LNCAP (cell line): ENCODE data around the gene VPS8.

Source experiments
- TF ChIP-seq, protein P1 (sequence below): fragments of 450-650 bp; IDR thresholded peaks from 2 replicates; pipeline ENCODE4 v1.5.1; 2017; ENCODE audit warnings: mild to moderate bottlenecking

The VPS8 gene

DNA sequence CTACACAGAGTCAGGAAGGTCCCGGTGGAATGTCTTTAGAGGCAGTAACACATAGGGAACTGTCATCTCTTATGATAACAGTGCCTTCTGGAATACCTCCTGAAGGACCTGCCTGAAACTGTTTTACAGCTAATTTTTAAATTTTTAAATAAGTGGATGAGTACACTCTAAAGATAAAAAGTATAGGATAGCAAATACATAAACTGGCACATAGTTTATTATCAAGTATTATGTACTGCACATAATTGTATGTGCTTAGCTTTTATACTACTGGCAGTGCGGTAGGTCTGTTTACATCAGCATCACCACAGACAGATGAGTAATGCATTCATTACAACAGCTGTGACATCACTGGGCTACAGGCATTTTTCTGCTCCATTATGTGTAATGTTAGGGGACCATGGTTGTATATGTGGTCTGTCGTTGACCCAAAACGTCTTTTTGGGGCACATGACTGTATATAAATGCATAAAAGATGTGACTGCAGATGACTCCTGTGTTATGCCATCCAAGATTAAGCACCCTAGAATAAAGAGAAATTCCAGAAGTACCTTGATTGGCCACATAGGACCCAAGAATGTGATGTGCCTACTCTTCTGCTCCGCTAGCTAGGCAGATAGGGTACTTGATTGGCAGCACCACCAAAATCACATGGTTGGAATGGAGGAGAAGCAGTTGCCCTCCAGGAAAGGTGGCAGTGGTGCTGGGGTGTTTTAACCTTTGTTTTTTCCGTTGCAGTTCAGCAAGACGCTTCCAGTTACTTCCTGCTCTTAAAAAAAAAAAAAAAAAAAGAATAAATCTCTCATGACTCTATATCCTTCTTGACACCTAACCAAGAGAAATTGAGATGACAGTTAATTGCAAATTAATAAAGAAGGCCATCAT is 3.3 kb downstream of the VPS8 start:
- TF ChIP-seq, protein P1, sequence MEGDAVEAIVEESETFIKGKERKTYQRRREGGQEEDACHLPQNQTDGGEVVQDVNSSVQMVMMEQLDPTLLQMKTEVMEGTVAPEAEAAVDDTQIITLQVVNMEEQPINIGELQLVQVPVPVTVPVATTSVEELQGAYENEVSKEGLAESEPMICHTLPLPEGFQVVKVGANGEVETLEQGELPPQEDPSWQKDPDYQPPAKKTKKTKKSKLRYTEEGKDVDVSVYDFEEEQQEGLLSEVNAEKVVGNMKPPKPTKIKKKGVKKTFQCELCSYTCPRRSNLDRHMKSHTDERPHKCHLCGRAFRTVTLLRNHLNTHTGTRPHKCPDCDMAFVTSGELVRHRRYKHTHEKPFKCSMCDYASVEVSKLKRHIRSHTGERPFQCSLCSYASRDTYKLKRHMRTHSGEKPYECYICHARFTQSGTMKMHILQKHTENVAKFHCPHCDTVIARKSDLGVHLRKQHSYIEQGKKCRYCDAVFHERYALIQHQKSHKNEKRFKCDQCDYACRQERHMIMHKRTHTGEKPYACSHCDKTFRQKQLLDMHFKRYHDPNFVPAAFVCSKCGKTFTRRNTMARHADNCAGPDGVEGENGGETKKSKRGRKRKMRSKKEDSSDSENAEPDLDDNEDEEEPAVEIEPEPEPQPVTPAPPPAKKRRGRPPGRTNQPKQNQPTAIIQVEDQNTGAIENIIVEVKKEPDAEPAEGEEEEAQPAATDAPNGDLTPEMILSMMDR: no peak

DNA sequence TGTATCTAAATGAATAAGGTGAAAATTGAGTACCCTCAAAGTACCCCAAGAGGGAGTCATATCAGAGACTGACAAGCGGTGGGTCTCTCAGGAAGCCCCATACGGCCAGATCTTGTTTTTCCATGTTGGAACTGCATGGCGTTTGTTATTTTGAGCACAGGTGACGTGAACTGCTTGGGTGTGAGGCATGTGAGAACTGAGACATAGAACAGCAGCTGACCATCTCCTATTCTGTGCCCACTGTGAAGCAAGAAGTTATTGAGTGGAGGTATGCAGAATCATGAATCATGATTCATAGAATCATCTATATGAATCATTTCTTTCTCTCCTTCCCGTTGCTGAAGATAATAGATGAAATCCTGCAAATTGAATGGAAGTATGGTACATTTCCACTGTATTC is 4.6 kb downstream of the VPS8 start:
- TF ChIP-seq, protein P1: no peak

DNA sequence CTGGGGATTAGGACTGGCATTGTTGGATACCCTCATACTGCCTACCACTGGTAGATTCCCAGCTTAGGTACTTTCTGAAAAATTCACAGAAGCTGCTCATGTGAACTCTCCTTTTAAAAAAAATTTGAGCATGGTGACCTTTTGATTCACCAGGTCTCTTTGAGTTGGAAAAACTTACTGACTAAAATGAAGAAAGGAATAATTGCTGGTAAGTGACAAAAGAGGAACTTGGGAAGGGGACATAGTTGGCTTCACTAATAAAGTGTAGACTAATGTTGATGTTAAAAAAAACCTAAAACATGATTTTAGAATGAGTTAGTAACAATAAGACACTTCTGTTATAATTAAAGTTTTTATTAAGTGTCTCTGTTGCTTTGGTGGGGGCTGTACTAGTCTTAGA is 8.6 kb downstream of the VPS8 start:
- TF ChIP-seq, protein P1: no peak

DNA sequence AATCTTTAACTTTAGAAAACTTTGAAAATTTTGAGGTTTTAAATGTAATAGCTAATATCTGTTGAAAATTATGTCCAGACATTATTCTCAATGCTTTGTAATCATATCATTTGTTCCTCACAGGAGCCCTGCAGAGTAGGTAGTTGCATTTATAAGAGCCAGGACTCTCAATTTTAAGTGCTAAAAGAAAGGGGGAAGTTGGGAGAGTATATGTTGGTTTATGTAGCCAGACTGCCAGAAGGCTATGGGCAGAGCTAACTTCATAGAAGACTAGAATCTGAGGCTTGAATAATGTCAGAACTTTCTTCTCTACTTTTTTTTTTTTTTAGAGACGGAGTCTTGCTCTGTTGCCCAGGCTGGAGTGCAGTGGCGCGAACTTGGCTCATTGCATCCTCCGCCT is 9.1 kb downstream of the VPS8 start:
- TF ChIP-seq, protein P1: no peak

DNA sequence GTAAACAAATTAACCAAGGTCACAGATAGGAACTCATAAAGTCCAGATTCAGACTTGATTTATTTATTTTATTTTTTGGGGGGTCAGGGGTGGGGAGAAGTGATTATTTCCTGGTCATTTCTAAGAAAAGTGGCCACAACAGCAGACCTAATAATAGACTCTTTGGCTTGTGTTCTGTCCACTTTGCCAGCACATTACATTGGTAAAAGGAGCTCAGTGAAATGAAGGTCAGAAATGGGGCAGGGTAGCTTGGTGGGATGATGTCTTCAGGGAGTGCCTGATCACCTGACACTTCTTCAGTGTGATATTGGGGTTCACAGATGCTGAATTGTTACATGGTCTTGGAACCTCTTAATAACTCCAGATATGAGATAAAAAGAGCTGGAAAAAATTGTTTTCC is 10.1 kb downstream of the VPS8 start:
- TF ChIP-seq, protein P1: no peak

DNA sequence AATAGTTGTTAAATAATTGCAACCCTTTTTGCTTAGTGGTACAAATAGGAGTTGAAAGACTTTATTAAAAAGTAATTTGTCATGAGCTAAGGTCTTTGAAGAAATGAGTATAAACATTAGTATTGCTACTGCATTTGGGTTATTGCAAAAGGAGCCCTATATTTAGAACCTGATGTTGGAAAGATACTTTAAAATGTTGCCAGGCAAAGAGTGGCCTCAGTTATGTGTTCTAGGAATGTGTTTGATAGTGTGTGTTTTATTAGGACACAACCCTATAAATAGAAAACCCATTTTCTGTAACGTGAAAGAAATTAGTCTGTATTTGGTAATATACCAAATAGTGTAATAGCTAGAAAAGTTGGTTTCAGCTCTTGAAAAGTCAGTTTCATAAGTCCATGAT is 10.7 kb downstream of the VPS8 start:
- TF ChIP-seq, protein P1: no peak

DNA sequence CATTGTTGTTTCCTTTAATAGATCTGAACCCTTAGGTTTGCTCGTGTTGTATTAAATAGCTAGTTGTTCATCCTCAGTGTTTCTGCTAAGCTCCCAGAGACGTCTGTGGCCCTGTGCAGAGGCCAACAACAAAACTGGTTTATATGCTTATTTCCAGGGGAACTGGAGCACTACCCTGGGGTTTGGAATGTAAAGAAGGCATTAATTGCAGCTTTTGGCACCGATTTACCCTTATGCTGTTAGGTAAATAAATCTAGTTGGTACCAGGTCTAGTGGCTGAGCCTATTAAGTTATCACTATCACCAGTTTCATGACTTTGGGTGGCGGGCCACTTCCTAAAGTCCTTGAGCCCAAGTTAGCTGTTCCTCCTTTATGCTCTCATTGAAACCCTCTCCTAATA is 12.0 kb downstream of the VPS8 start:
- TF ChIP-seq, protein P1: no peak
